SK-N-SH treated with all-trans-retinoic acid at 6 μM for 48 hours (cell line): ENCODE data around the gene PHF19.
A peak's percentile ranks its signal among the peaks of the same experiment; 100 is the strongest.

Experiments
- ATAC-seq: fragments of 200-7000 bp; cut with Tn5 transposase; 3 replicates; pipeline ENCODE4 v1.9.1; 2020; ENCODE audit warnings: mild to moderate bottlenecking, moderate library complexity
- ARNTL ChIP-seq: fragments of 450-650 bp; formaldehyde crosslinking; IDR thresholded peaks from 2 replicates; pipeline ENCODE4 v1.5.0; 2020; ENCODE audit warnings: low read depth, mild to moderate bottlenecking, moderate library complexity, borderline replicate concordance
- BACH2 ChIP-seq: fragments of 250-450 bp; sonication (Bioruptor Pico); IDR thresholded peaks from 2 replicates; pipeline ENCODE4 v1.9.0; 2021; ENCODE audit warnings: mild to moderate bottlenecking, borderline replicate concordance
- CSDC2 ChIP-seq: fragments of 250-450 bp; sonication (Bioruptor Pico); IDR thresholded peaks from 2 replicates; pipeline ENCODE4 v1.5.0; 2020; ENCODE audit warnings: mild to moderate bottlenecking, moderate library complexity
- ESRRG ChIP-seq: fragments of 250-450 bp; sonication (Bioruptor Pico); IDR thresholded peaks from 2 replicates; pipeline ENCODE4 v1.6.1; 2021; ENCODE audit warnings: mild to moderate bottlenecking
- GLIS3 ChIP-seq: fragments of 250-450 bp; sonication (Bioruptor Pico); IDR thresholded peaks from 2 replicates; pipeline ENCODE4 v1.5.0; 2020; ENCODE audit warnings: mild to moderate bottlenecking, moderate library complexity
- ISL1 ChIP-seq: fragments of 250-450 bp; sonication (Bioruptor Pico); IDR thresholded peaks from 2 replicates; pipeline ENCODE4 v2.1.2; 2022; ENCODE audit warnings: mild to moderate bottlenecking, moderate library complexity
- PPARA ChIP-seq: fragments of 250-450 bp; sonication (Bioruptor Pico); IDR thresholded peaks from 2 replicates; pipeline ENCODE4 v1.5.0; 2020; ENCODE audit warnings: mild to moderate bottlenecking, borderline replicate concordance
- SNAI2 ChIP-seq: fragments of 250-450 bp; sonication (Bioruptor Pico); IDR thresholded peaks from 2 replicates; pipeline ENCODE4 v1.5.0; 2020; ENCODE audit warnings: mild to moderate bottlenecking, moderate library complexity
- TCF4 ChIP-seq: fragments of 250-450 bp; sonication (Bioruptor Pico); IDR thresholded peaks from 2 replicates; pipeline ENCODE4 v1.8.0; 2021; ENCODE audit warnings: mild to moderate bottlenecking, moderate library complexity, borderline replicate concordance
- TOX ChIP-seq: fragments of 250-450 bp; sonication (Bioruptor Pico); IDR thresholded peaks from 2 replicates; pipeline ENCODE4 v1.8.0; 2021; ENCODE audit warnings: mild to moderate bottlenecking, moderate library complexity, borderline replicate concordance
- ZC3H10 ChIP-seq: fragments of 250-450 bp; sonication (Bioruptor Pico); IDR thresholded peaks from 2 replicates; pipeline ENCODE4 v1.5.1; 2021; ENCODE audit warnings: mild to moderate bottlenecking, moderate library complexity
- ZFP3 ChIP-seq: fragments of 250-450 bp; sonication (Bioruptor Pico); IDR thresholded peaks from 2 replicates; pipeline ENCODE4 v1.5.0; 2020; ENCODE audit warnings: mild to moderate bottlenecking, moderate library complexity
- ZNF565 ChIP-seq: fragments of 450-650 bp; formaldehyde crosslinking; conservative IDR thresholded peaks from 2 replicates; pipeline ENCODE4 v1.5.0; 2020; ENCODE audit warnings: low read depth, mild to moderate bottlenecking, moderate library complexity
- ZNF70 ChIP-seq: fragments of 450-650 bp; formaldehyde crosslinking; IDR thresholded peaks from 2 replicates; pipeline ENCODE4 v1.5.0; 2020; ENCODE audit warnings: mild to moderate bottlenecking, moderate library complexity
- ZNF8 ChIP-seq: fragments of 450-650 bp; formaldehyde crosslinking; IDR thresholded peaks from 2 replicates; pipeline ENCODE4 v1.5.0; 2020; ENCODE audit warnings: mild to moderate bottlenecking, moderate library complexity
- TF ChIP-seq, protein P1 (sequence below): fragments of 250-450 bp; sonication (Bioruptor Pico); IDR thresholded peaks from 2 replicates; pipeline ENCODE4 v1.8.0; 2021; ENCODE audit warnings: low read depth, mild to moderate bottlenecking, moderate library complexity, borderline replicate concordance
- TF ChIP-seq, protein P2 (sequence below): fragments of 250-450 bp; sonication (Bioruptor Pico); IDR thresholded peaks from 2 replicates; pipeline ENCODE4 v1.8.0; 2020; ENCODE audit warnings: mild to moderate bottlenecking, moderate library complexity, borderline replicate concordance
- TF ChIP-seq, protein P3 (sequence below): fragments of 250-450 bp; sonication (Bioruptor Pico); IDR thresholded peaks from 2 replicates; pipeline ENCODE4 v1.5.1; 2020; ENCODE audit warnings: low read depth, mild to moderate bottlenecking, moderate library complexity
- TF ChIP-seq, protein P4 (sequence below): fragments of 250-450 bp; sonication (Bioruptor Pico); IDR thresholded peaks from 2 replicates; pipeline ENCODE4 v1.5.1; 2021; ENCODE audit warnings: mild to moderate bottlenecking, moderate library complexity

PHF19 gene

DNA sequence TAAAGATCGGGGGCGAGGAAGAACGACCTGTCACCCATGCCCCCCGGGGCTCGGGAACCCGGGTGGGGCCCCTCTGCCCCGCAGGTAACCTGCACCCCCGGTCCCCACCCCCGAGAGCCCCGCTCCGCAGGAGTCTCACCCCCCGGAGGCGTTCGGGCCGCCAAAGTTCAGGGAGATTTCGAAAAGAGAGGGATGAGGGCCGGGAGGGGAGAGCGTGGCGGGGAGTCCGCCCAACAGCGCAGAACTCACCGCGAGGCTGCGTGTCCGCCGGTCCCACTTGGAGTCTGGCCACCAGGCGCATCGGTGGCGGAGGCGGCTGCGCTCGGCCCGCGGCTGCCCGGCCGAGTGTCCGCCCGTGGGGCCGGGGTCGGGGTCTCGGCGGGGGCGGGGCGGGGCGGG lies at the start of gene PHF19:
Gene PHF19 (minus strand): TSS at position 347 of the 399 bp plus-strand sequence. CDS start 2,447 bp downstream, outside the sequence.
- ATAC-seq = peak; percentile 34
- TF ChIP-seq ZFP3 (CRISPR knock-in tag) (peak; percentile 43; the same call in 1 of the 2 replicates), ISL1 (CRISPR knock-in tag) (no peak)

DNA sequence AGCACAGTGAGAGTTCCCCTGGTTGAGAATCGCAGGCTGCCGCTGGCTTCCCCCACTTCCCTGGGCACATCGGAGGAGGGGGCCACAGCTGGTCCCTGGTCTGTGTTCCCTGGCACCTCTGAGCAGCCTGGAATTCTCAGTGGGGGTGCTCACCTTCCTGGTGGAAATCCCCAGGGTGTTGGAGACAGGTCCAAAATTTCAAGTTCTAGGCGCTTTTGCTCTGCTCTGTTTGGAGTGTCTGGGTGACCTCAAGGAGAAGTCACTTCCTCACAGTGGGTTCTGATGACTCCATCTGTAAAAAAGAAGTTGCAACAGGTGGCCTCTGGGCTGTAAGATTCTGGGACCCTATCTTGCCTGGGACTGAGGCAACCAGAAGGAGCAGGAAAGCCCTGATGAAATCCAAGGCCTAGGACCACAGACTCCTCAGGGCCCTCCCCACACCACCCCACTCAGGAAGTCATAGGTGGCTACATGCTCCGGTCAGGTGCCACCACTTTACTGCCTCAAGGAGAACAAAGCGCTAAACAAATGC lies 49.5 kb upstream of the PHF19 start, which contains the start of gene TRAF1:
Gene TRAF1 (minus strand): TSS at position 400 of the 532 bp plus-strand sequence. CDS start 721 bp downstream, outside the sequence.
- ATAC-seq = no peak
- TF ChIP-seq CSDC2 (CRISPR knock-in tag) = no peak

DNA sequence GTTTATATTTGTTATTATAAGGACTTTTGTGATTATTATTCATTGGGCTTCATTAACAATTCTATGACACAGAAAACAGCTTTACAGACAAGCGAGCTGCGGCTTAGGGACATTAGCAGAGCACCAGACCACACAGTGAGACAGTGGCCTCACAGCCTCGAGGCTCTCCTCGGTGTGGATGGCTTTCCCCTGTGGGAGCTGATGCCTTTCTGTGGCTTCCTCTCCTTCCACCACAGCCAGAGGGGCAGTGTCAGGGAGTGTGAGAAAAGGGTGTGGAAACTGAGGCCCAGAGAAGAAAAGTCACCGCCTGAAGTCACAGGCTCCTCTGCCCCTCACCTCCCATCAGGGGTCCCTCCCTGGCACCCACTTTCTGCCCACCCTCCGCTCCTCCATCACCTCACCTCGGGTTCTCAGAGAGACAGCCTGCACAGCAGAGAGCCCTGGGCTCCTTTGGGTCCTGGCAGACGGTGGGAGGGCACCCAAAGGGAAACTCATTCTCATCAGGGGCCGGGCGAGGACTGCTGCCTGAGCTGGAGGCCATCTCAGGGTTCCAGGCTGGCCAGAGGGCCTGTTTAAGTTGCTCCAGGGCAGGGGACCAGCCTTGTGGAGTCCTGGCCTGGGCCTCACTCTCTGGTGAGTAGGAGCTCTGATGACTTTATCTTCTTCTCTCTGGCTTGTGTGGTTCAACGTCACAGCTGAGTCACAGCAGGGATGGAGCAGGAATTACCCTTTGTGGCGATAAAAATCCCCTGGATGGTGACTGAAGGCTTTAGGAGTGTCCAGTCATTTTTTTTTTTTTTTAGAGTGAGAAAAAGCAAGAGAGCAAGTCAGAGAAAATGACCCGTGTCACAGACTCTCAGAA lies 48.8 kb upstream of the PHF19 start:
- ATAC-seq = peak; percentile 85

DNA sequence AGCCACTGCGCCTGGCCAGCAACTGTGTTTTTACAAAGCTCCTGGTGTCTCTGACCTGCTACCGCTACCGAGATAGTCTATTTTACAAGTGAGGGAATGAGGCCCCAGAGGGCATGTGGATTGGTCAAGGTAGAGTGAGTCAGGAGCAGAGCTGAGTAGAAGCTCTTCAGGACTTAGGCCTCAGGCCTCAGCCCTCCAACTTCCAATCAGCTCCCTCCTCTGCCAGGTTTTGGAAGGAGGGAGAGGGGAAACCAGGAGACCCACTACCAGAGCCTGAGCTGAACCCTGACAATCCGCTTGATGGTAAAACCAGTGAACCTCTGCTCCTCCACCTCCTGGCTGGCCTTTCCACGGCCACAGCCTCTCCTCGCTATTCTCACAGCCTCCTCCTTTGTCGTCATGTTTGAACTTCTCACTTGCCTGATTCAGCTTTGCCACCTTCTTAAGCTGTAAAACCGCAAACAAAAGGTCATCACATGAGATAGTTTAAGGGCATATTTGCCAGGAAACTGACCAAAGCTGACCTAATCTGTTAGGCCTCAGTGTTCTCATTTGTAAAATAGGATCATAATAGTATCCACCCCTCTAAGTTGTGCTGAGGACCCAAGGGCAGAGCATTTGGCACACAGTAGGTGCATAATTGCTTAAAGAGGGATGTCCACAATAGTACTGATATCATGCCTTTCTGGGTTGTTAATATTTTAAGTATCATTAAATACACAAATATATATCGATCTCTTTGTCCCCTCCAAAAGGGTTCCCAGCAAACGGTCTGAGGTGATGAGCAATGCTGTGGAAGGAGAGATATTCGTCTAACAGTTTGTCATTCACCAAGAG lies 47.9 kb upstream of the PHF19 start:
- ATAC-seq = no peak
- TF ChIP-seq ZNF8 (CRISPR knock-in tag) (no peak), ARNTL (no peak), ESRRG (no peak), ZNF70 (CRISPR knock-in tag) (no peak), ZFP3 (CRISPR knock-in tag) (no peak), ZC3H10 (CRISPR knock-in tag) (no peak), PPARA (CRISPR knock-in tag) (no peak), ZNF565 (CRISPR knock-in tag) (no peak), TOX (CRISPR knock-in tag) (no peak)
- TF ChIP-seq, protein P1, sequence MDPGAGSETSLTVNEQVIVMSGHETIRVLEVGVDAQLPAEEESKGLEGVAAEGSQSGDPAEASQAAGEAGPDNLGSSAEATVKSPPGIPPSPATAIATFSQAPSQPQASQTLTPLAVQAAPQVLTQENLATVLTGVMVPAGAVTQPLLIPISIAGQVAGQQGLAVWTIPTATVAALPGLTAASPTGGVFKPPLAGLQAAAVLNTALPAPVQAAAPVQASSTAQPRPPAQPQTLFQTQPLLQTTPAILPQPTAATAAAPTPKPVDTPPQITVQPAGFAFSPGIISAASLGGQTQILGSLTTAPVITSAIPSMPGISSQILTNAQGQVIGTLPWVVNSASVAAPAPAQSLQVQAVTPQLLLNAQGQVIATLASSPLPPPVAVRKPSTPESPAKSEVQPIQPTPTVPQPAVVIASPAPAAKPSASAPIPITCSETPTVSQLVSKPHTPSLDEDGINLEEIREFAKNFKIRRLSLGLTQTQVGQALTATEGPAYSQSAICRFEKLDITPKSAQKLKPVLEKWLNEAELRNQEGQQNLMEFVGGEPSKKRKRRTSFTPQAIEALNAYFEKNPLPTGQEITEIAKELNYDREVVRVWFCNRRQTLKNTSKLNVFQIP = no peak
- TF ChIP-seq, protein P2, sequence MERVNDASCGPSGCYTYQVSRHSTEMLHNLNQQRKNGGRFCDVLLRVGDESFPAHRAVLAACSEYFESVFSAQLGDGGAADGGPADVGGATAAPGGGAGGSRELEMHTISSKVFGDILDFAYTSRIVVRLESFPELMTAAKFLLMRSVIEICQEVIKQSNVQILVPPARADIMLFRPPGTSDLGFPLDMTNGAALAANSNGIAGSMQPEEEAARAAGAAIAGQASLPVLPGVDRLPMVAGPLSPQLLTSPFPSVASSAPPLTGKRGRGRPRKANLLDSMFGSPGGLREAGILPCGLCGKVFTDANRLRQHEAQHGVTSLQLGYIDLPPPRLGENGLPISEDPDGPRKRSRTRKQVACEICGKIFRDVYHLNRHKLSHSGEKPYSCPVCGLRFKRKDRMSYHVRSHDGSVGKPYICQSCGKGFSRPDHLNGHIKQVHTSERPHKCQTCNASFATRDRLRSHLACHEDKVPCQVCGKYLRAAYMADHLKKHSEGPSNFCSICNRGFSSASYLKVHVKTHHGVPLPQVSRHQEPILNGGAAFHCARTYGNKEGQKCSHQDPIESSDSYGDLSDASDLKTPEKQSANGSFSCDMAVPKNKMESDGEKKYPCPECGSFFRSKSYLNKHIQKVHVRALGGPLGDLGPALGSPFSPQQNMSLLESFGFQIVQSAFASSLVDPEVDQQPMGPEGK (CRISPR knock-in tag) = no peak

More for the DNA sequence above, 48.8 kb upstream of the PHF19 start:
- 0 out of 2 replicates have a peak, but pooled peaks have one; percentile 63 for TF ChIP-seq ZFP3 (CRISPR knock-in tag)
- no peak for TF ChIP-seq BACH2 (CRISPR knock-in tag)

DNA sequence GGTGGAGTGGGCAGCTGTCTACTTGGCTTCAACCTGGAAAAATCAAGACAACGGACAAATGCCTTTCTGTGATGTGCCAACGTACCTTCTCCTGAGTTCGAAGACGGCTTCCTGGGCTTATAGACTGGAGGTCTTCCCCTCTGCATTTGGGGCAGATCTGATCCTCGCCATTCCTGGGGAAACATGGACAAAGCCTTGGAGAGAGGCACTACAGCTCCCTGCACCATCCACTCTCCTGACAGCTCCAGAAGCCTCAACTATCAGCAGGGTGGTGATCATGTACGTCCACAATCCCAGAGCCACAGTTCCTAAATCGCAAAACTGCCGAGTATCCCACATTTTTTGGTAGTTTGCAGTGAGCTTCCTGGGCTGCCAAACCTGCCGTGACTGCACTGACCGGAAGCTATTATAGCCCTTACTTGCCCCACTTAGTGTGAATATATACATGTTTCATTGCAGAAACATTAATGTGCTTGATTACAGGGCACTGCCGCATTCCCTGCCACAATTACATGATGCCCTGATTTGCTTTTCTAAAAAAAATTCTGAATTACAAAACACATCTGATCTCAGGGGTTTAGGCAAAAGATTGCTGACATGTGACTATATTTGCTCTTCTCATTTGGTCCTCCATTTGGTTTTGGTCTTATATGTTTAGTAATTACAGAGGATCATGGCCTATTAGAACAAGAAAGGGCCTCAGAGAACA lies 46.8 kb upstream of the PHF19 start:
- ATAC-seq = no peak
- TF ChIP-seq, protein P3, sequence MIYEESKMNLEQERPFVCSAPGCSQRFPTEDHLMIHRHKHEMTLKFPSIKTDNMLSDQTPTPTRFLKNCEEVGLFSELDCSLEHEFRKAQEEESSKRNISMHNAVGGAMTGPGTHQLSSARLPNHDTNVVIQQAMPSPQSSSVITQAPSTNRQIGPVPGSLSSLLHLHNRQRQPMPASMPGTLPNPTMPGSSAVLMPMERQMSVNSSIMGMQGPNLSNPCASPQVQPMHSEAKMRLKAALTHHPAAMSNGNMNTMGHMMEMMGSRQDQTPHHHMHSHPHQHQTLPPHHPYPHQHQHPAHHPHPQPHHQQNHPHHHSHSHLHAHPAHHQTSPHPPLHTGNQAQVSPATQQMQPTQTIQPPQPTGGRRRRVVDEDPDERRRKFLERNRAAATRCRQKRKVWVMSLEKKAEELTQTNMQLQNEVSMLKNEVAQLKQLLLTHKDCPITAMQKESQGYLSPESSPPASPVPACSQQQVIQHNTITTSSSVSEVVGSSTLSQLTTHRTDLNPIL (CRISPR knock-in tag) = no peak
- TF ChIP-seq TCF4 (CRISPR knock-in tag) (no peak), ARNTL (no peak), GLIS3 (no peak), ZC3H10 (CRISPR knock-in tag) (no peak), SNAI2 (CRISPR knock-in tag) (no peak)
- TF ChIP-seq, protein P1 = no peak
- TF ChIP-seq, protein P4, sequence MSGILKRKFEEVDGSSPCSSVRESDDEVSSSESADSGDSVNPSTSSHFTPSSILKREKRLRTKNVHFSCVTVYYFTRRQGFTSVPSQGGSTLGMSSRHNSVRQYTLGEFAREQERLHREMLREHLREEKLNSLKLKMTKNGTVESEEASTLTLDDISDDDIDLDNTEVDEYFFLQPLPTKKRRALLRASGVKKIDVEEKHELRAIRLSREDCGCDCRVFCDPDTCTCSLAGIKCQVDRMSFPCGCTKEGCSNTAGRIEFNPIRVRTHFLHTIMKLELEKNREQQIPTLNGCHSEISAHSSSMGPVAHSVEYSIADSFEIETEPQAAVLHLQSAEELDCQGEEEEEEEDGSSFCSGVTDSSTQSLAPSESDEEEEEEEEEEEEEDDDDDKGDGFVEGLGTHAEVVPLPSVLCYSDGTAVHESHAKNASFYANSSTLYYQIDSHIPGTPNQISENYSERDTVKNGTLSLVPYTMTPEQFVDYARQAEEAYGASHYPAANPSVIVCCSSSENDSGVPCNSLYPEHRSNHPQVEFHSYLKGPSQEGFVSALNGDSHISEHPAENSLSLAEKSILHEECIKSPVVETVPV (CRISPR knock-in tag) = no peak
